HepG2 (cell line): ENCODE measurements around the gene SLC44A4. TPM values are rescaled to one million over a fixed set of nuclear protein-coding genes. Genes with fewer than 3 reads are reported as not detected.

ENCODE experiments used
- AHR ChIP-seq: IDR thresholded peaks from 2 replicates; pipeline ENCODE4 v1.6.1; 2018; ENCODE audit warnings: missing genetic modification reagents, missing compliant biosample characterization
- ARHGAP35 ChIP-seq: sonication (generic); formaldehyde crosslinking; IDR thresholded peaks from 2 replicates; pipeline ENCODE4 v1.9.0; 2022; ENCODE audit warnings: mild to moderate bottlenecking, inconsistent platforms, moderate library complexity, missing genetic modification reagents, borderline replicate concordance
- ARID2 ChIP-seq: sonication (generic); formaldehyde crosslinking; IDR thresholded peaks from 2 replicates; pipeline ENCODE4 v1.8.1; 2022; ENCODE audit warnings: mild to moderate bottlenecking, missing genetic modification reagents, borderline replicate concordance
- DNMT3B ChIP-seq: conservative IDR thresholded peaks from 2 replicates; pipeline ENCODE4 v1.6.1; 2016; ENCODE audit warnings: missing biosample characterization, control low read depth
- FOXK2 ChIP-seq: fragments of 450-650 bp; IDR thresholded peaks from 2 replicates; pipeline ENCODE4 v1.6.1; 2016
- GABPA ChIP-seq, 2 experiments: IDR thresholded peaks; 2 replicates each; pipeline ENCODE4 v1.6.1; 2011 to 2016; ENCODE audit warnings: low read depth in 2 of 2, low read length in 1 of 2, missing biosample characterization in 1 of 2, missing genetic modification characterization in 1 of 2
- IKZF4 ChIP-seq: sonication (generic); formaldehyde crosslinking; IDR thresholded peaks from 2 replicates; pipeline ENCODE4 v1.5.1; 2020; ENCODE audit warnings: borderline replicate concordance, mild to moderate bottlenecking, low read depth, missing genetic modification reagents; ENCODE audit errors: not compliant biosample characterization
- ISL2 ChIP-seq: sonication (generic); formaldehyde crosslinking; IDR thresholded peaks from 2 replicates; pipeline ENCODE4 v1.5.0; 2020; ENCODE audit warnings: missing genetic modification reagents
- MTF2 ChIP-seq: sonication (generic); formaldehyde crosslinking; IDR thresholded peaks from 2 replicates; pipeline ENCODE4 v1.5.0; 2020; ENCODE audit warnings: missing genetic modification reagents, borderline replicate concordance
- NCOR1 ChIP-seq: fragments of 200-600 bp; sonication (generic); IDR thresholded peaks from 2 replicates; pipeline ENCODE4 v1.7.0; 2017; ENCODE audit warnings: antibody characterized with exemption, low read length, borderline replicate concordance
- RFX5 ChIP-seq: IDR thresholded peaks from 2 replicates; pipeline ENCODE4 v1.6.1; 2011; ENCODE audit warnings: low read depth, low read length, improper control_type of control experiment
- SOX5 ChIP-seq: IDR thresholded peaks from 2 replicates; pipeline ENCODE4 v1.6.1; 2016; ENCODE audit warnings: borderline replicate concordance
- TARDBP ChIP-seq: sonication (generic); formaldehyde crosslinking; IDR thresholded peaks from 2 replicates; pipeline ENCODE4 v1.8.0; 2022; ENCODE audit warnings: mild to moderate bottlenecking, missing genetic modification reagents
- ZNF337 ChIP-seq: sonication (generic); formaldehyde crosslinking; IDR thresholded peaks from 2 replicates; pipeline ENCODE4 v1.5.1; 2020; ENCODE audit warnings: missing genetic modification reagents, low read depth, mild to moderate bottlenecking, borderline replicate concordance
- ZNF350 ChIP-seq: sonication (generic); formaldehyde crosslinking; IDR thresholded peaks from 2 replicates; pipeline ENCODE4 v1.4.0; 2020; ENCODE audit warnings: mild to moderate bottlenecking, low read depth, missing genetic modification reagents, borderline replicate concordance
- ZNF563 ChIP-seq: sonication (generic); formaldehyde crosslinking; IDR thresholded peaks from 2 replicates; pipeline ENCODE4 v1.8.0; 2022; ENCODE audit warnings: mild to moderate bottlenecking, moderate library complexity, missing genetic modification reagents
- ZNF589 ChIP-seq: sonication (generic); formaldehyde crosslinking; conservative IDR thresholded peaks from 2 replicates; pipeline ENCODE4 v1.8.0; 2022; ENCODE audit warnings: mild to moderate bottlenecking, moderate library complexity, missing genetic modification reagents
- ZNF615 ChIP-seq: sonication (generic); formaldehyde crosslinking; IDR thresholded peaks from 2 replicates; pipeline ENCODE4 v1.5.0; 2020; ENCODE audit warnings: mild to moderate bottlenecking, missing genetic modification reagents, borderline replicate concordance
- polyA plus RNA-seq, 8 experiments: library from polyadenylated mRNA; depleted of rRNA in 3 of 8; stranded (reverse) in 7 of 8; unstranded in 1 of 8; fragments of >200 nt; fragmentation: Illumina TruSeq in 4 of 8; extraction: Trizol in 4 of 8; gene quantifications; 2 replicates each; pipeline versions ENCODE4 v1.2.1 to v1.2.3, GENCODE V29; 2011 to 2016; ENCODE audit warnings: low read depth in 4 of 8, missing spikeins in 1 of 8, mixed read lengths in 1 of 8; ENCODE audit not compliant: insufficient read depth in 1 of 8
- total RNA-seq, 5 experiments: library from RNA; depleted of rRNA; stranded (reverse); fragments of >200 nt; fragmentation: Illumina TruSeq; extraction: Trizol; gene quantifications; 2 replicates each; pipeline ENCODE4 v1.2.3, GENCODE V29; 2016; ENCODE audit warnings: low read depth in 1 of 5
- TF ChIP-seq, protein P1 (sequence below): IDR thresholded peaks from 2 replicates; pipeline ENCODE4 v1.6.1; 2012; ENCODE audit warnings: inconsistent platforms
- TF ChIP-seq, protein P2 (sequence below): sonication (generic); formaldehyde crosslinking; IDR thresholded peaks from 2 replicates; pipeline ENCODE4 v1.4.0; 2020; ENCODE audit warnings: missing genetic modification reagents, borderline replicate concordance
- TF ChIP-seq, protein P3 (sequence below): sonication (generic); formaldehyde crosslinking; IDR thresholded peaks from 2 replicates; pipeline ENCODE4 v1.4.0; 2020; ENCODE audit warnings: missing genetic modification reagents, borderline replicate concordance
- TF ChIP-seq, protein P4 (sequence below): sonication (generic); formaldehyde crosslinking; IDR thresholded peaks from 2 replicates; pipeline ENCODE4 v1.8.0; 2022; ENCODE audit warnings: missing genetic modification reagents, low read depth, mild to moderate bottlenecking, borderline replicate concordance

SLC44A4 gene
- total and polyA plus RNA-seq, 2 of the 13 experiments (the other 11 are each of a cell fraction or from before 2014, with no cell fraction given), result 3.5 to 5.9 TPM

DNA sequence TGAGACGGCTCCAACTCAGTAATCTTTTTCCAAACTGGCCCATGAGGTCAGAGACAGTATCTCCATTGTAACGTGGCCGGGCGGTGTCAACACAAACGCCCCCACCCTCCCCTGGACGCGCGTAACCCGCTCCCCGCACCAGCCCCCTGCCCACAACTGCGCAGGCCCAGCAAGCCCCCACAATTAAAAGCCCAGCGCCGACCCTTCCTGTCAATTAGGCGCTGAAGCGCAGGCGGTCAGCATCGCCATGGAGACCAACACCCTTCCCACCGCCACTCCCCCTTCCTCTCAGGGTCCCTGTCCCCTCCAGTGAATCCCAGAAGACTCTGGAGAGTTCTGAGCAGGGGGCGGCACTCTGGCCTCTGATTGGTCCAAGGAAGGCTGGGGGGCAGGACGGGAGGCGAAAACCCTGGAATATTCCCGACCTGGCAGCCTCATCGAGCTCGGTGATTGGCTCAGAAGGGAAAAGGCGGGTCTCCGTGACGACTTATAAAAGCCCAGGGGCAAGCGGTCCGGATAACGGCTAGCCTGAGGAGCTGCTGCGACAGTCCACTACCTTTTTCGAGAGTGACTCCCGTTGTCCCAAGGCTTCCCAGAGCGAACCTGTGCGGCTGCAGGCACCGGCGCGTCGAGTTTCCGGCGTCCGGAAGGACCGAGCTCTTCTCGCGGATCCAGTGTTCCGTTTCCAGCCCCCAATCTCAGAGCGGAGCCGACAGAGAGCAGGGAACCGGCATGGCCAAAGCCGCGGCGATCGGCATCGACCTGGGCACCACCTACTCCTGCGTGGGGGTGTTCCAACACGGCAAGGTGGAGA, 63.6 kb downstream of the SLC44A4 start, which contains the start of the genes HSPA1A and HSPA1L (continued):
- 0 out of 2 replicates have a peak, but pooled peaks have one; percentile 34 for TF ChIP-seq NCOR1
- TF ChIP-seq, protein P1, sequence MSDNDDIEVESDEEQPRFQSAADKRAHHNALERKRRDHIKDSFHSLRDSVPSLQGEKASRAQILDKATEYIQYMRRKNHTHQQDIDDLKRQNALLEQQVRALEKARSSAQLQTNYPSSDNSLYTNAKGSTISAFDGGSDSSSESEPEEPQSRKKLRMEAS, result peak; percentile 65; the same call in 1 of the 2 replicates
- TF ChIP-seq ZNF337 (CRISPR knock-in tag), result no peak
- TF ChIP-seq, protein P2, sequence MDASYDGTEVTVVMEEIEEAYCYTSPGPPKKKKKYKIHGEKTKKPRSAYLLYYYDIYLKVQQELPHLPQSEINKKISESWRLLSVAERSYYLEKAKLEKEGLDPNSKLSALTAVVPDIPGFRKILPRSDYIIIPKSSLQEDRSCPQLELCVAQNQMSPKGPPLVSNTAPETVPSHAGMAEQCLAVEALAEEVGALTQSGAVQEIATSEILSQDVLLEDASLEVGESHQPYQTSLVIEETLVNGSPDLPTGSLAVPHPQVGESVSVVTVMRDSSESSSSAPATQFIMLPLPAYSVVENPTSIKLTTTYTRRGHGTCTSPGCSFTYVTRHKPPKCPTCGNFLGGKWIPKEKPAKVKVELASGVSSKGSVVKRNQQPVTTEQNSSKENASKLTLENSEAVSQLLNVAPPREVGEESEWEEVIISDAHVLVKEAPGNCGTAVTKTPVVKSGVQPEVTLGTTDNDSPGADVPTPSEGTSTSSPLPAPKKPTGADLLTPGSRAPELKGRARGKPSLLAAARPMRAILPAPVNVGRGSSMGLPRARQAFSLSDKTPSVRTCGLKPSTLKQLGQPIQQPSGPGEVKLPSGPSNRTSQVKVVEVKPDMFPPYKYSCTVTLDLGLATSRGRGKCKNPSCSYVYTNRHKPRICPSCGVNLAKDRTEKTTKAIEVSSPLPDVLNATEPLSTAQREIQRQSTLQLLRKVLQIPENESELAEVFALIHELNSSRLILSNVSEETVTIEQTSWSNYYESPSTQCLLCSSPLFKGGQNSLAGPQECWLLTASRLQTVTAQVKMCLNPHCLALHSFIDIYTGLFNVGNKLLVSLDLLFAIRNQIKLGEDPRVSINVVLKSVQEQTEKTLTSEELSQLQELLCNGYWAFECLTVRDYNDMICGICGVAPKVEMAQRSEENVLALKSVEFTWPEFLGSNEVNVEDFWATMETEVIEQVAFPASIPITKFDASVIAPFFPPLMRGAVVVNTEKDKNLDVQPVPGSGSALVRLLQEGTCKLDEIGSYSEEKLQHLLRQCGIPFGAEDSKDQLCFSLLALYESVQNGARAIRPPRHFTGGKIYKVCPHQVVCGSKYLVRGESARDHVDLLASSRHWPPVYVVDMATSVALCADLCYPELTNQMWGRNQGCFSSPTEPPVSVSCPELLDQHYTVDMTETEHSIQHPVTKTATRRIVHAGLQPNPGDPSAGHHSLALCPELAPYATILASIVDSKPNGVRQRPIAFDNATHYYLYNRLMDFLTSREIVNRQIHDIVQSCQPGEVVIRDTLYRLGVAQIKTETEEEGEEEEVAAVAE (CRISPR knock-in tag), result peak; percentile 70; the same call in 1 of the 2 replicates
- TF ChIP-seq AHR (CRISPR knock-in tag), result 0 out of 2 replicates have a peak, but pooled peaks have one; percentile 71
- TF ChIP-seq SOX5 (CRISPR knock-in tag), result peak; percentile 17; the same call in 1 of the 2 replicates
- TF ChIP-seq GABPA (IDR thresholded peaks at IDR 0.05; ENCODE audit: low read depth, low read length), result peak; percentile 14; the same call in 1 of the 2 replicates
- no peak for TF ChIP-seq GABPA (CRISPR knock-in tag; IDR thresholded peaks at IDR 0.05; ENCODE audit: low read depth)
- peak; percentile 61; the same call in 1 of the 2 replicates for TF ChIP-seq TARDBP (CRISPR knock-in tag)
- TF ChIP-seq FOXK2, result no peak
- TF ChIP-seq ZNF615 (CRISPR knock-in tag), result no peak
- TF ChIP-seq ZNF563 (CRISPR knock-in tag), result peak; percentile 71; the same call in 1 of the 2 replicates
- peak; percentile 19; the same call in 1 of the 2 replicates for TF ChIP-seq ISL2 (CRISPR knock-in tag)
- TF ChIP-seq ZNF350 (CRISPR knock-in tag), result no peak
- no peak for TF ChIP-seq ARHGAP35 (CRISPR knock-in tag)
- TF ChIP-seq, protein P3, sequence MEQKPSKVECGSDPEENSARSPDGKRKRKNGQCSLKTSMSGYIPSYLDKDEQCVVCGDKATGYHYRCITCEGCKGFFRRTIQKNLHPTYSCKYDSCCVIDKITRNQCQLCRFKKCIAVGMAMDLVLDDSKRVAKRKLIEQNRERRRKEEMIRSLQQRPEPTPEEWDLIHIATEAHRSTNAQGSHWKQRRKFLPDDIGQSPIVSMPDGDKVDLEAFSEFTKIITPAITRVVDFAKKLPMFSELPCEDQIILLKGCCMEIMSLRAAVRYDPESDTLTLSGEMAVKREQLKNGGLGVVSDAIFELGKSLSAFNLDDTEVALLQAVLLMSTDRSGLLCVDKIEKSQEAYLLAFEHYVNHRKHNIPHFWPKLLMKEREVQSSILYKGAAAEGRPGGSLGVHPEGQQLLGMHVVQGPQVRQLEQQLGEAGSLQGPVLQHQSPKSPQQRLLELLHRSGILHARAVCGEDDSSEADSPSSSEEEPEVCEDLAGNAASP, result peak; percentile 54; the same call in 1 of the 2 replicates
- TF ChIP-seq, protein P4, sequence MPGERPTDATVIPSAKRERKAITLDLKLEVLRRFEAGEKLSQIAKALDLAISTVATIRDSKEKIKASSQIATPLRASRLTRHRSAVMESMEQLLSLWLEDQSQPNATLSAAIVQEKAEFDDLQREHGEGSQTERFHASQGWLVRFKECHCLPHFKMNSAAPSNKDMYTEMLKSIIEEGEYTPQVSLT (CRISPR knock-in tag), result no peak
- TF ChIP-seq MTF2 (CRISPR knock-in tag), result no peak
- peak; percentile 94; the same call in 1 of the 2 replicates for TF ChIP-seq DNMT3B (CRISPR knock-in tag)
- TF ChIP-seq IKZF4 (CRISPR knock-in tag), result peak; percentile 69
- TF ChIP-seq ARID2 (CRISPR knock-in tag), result 0 out of 2 replicates have a peak, but pooled peaks have one; percentile 37
- 0 out of 2 replicates have a peak, but pooled peaks have one; percentile 39 for TF ChIP-seq ZNF589 (CRISPR knock-in tag)
- TF ChIP-seq RFX5, result peak; percentile 52; the same call in 1 of the 2 replicates
